HFFc6 (cell line): ENCODE results near the gene ARMS2. TPM values are rescaled to one million over a fixed set of nuclear protein-coding genes. Genes with fewer than 3 reads are reported as not detected.

Experiments
- DNase-seq: peaks from one replicate; pipeline ENCODE4 v3.0.0-alpha.2; 2018
- H3K27ac Mint-ChIP-seq: 2 replicates; pipeline ENCODE4 v1.8.0; 2020; ENCODE audit warnings: mild to moderate bottlenecking, mixed read lengths
- H3K27me3 Mint-ChIP-seq: 2 replicates; pipeline ENCODE4 v1.8.0; 2021; ENCODE audit warnings: mild to moderate bottlenecking, moderate library complexity, mixed read lengths; ENCODE audit not compliant: insufficient read depth
- H3K36me3 Mint-ChIP-seq: 2 replicates; pipeline ENCODE4 v1.8.0; 2021; ENCODE audit warnings: low read depth, mixed read lengths
- H3K4me1 Mint-ChIP-seq: 2 replicates; pipeline ENCODE4 v1.8.0; 2020; ENCODE audit warnings: low read depth, mixed read lengths
- H3K4me3 Mint-ChIP-seq: 2 replicates; pipeline ENCODE4 v1.8.0; 2020; ENCODE audit warnings: mild to moderate bottlenecking, moderate library complexity, mixed read lengths
- H3K9me3 Mint-ChIP-seq: 2 replicates; pipeline ENCODE4 v1.8.0; 2020; ENCODE audit warnings: mild to moderate bottlenecking, mixed read lengths
- CTCF ChIP-seq: fragments of 200-600 bp; sonication (generic); IDR thresholded peaks from 2 replicates; pipeline ENCODE4 v1.5.0; 2021; ENCODE audit warnings: antibody characterized with exemption, mild to moderate bottlenecking
- microRNA-seq: library from miRNA; unstranded; fragments of <30 nt; microRNA quantifications from one replicate; pipeline ENCODE4, GENCODE V29; 2019
- total RNA-seq, 6 experiments: library from RNA; stranded (reverse); fragmentation: NEBNext Ultra II Directional; extraction: Animal tissue kit (Norgen Biotek cat#: 25700); gene quantifications; 2 replicates in 1 of 6; 3 replicates in 5 of 6; pipeline ENCODE4 v1.2.3, GENCODE V29; 2021

ARMS2 gene
- total RNA-seq, 6 experiments from 2014 or later: not detected

- no peak for DNase-seq
- peaks cover 15% of the 10 kb centered on the region for H3K4me1 Mint-ChIP-seq
- no peaks in the 10 kb centered on the region for H3K36me3 Mint-ChIP-seq
- TF ChIP-seq CTCF: no peak
- peaks cover 3% of the 10 kb centered on the region; the same call in 1 of the 2 replicates for H3K27me3 Mint-ChIP-seq
- no peaks in the 10 kb centered on the region for H3K9me3 Mint-ChIP-seq
- H3K4me3 Mint-ChIP-seq: no peak overlapping the region
- H3K27ac Mint-ChIP-seq: no peak overlapping the region; the same call in 1 of the 2 replicates
Observed at GRCh38 chr10:122505011-122505410, 50.6 kb downstream of the ARMS2 start.

GRCh38 chr10:122505885-122506645, 51.6 kb downstream of the ARMS2 start:
- Mint-ChIP-seq H3K9me3 (no peaks in the 10 kb centered on the region), H3K4me3 (no peak overlapping the region), H3K27ac (no peak overlapping the region), H3K27me3 (peaks cover 3% of the 10 kb centered on the region; the same call in 1 of the 2 replicates), H3K4me1 (peaks cover 14% of the 10 kb centered on the region), H3K36me3 (no peaks in the 10 kb centered on the region)
- DNase-seq: no peak
- no peak for TF ChIP-seq CTCF

Small RNA genes lying within 50 kb of the gene (microRNA-seq; reads per million reads assigned to microRNA genes)
- not detected for gene MIR3941

Other genes starting within 250 kb of the ARMS2 start
- gene BTBD16, start 183.4 kb upstream of the ARMS2 start, total RNA-seq: not detected
- 10 to 100 TPM; 17.7 to 26.2 (median 19.3) TPM for gene PLEKHA1, start 79.9 kb upstream of the ARMS2 start, total RNA-seq
- 10 to 100 TPM; 55.0 to 67.2 (median 61.9) TPM for gene HTRA1, start 6.9 kb downstream of the ARMS2 start, total RNA-seq
- under 1 TPM in 5 of 6 experiments, not detected in 1; 0.05 to 0.17 (median 0.07) TPM for gene DMBT1, start 106.1 kb downstream of the ARMS2 start, total RNA-seq
- gene C10orf120, start 245.2 kb downstream of the ARMS2 start, total RNA-seq: not detected